Mesendoderm (in vitro differentiated cells): ENCODE data around the gene SLC25A46.
"Not testable (repeated sequence)": the region's sequence is repeated elsewhere in the genome, so short reads cannot be mapped to it uniquely, and the experiment has no call there.

Source experiments
- DNase-seq: peaks from one replicate; pipeline ENCODE4 v3.0.0; 2013
- H2AK5ac ChIP-seq: 2 replicates; pipeline ENCODE4 v1.6.1; 2013; ENCODE audit warnings: low read length, inconsistent platforms
- H2BK120ac ChIP-seq: 2 replicates; pipeline ENCODE4 v1.6.1; 2013; ENCODE audit warnings: low read depth, mild to moderate bottlenecking, low read length, moderate library complexity, mixed read lengths
- H2BK15ac ChIP-seq: replicated peaks from 2 replicates; pipeline ENCODE4 v1.6.1; 2013; ENCODE audit warnings: low read depth, mild to moderate bottlenecking, moderate library complexity
- H2BK5ac ChIP-seq: 2 replicates; pipeline ENCODE4 v1.6.1; 2013; ENCODE audit warnings: low read length, inconsistent platforms
- H3K18ac ChIP-seq: 2 replicates; pipeline ENCODE4 v1.6.1; 2013; ENCODE audit warnings: mild to moderate bottlenecking, low read length, mixed read lengths
- H3K23ac ChIP-seq: one replicate; pipeline ENCODE4 v1.6.1; 2013; ENCODE audit warnings: low read length
- H3K27ac ChIP-seq: 2 replicates; pipeline ENCODE4 v1.5.1; 2013; ENCODE audit warnings: low read depth, mild to moderate bottlenecking, inconsistent platforms, low read length, moderate library complexity
- H3K27me3 ChIP-seq: 2 replicates; pipeline ENCODE4 v1.6.1; 2013; ENCODE audit warnings: low read length, control low read depth, mild to moderate bottlenecking, inconsistent platforms; ENCODE audit not compliant: insufficient read depth, poor library complexity
- H3K36me3 ChIP-seq: 2 replicates; pipeline ENCODE4 v1.6.1; 2013; ENCODE audit warnings: low read length, inconsistent platforms; ENCODE audit not compliant: control insufficient read depth, insufficient read depth
- H3K4ac ChIP-seq: one replicate; pipeline ENCODE4 v1.6.1; 2013; ENCODE audit warnings: low read depth, mild to moderate bottlenecking, low read length, moderate library complexity
- H3K4me1 ChIP-seq: 2 replicates; pipeline ENCODE4 v1.6.1; 2013; ENCODE audit warnings: low read depth, low read length, inconsistent platforms; ENCODE audit not compliant: control insufficient read depth
- H3K4me2 ChIP-seq: 2 replicates; pipeline ENCODE4 v1.6.1; 2013; ENCODE audit warnings: low read length
- H3K4me3 ChIP-seq: 2 replicates; pipeline ENCODE4 v1.5.1; 2013; ENCODE audit warnings: mild to moderate bottlenecking, low read length
- H3K56ac ChIP-seq: one replicate; pipeline ENCODE4 v1.6.1; 2013; ENCODE audit warnings: low read length
- H3K79me1 ChIP-seq: 2 replicates; pipeline ENCODE4 v1.6.1; 2013; ENCODE audit warnings: low read length, inconsistent platforms
- H3K79me2 ChIP-seq: 2 replicates; pipeline ENCODE4 v1.6.1; 2013; ENCODE audit warnings: mild to moderate bottlenecking, low read length; ENCODE audit not compliant: control insufficient read depth, insufficient read depth
- H3K9ac ChIP-seq: 2 replicates; pipeline ENCODE4 v1.6.1; 2013; ENCODE audit warnings: low read length, inconsistent platforms
- H4K5ac ChIP-seq: one replicate; pipeline ENCODE4 v1.6.1; 2013; ENCODE audit warnings: low read length
- H4K8ac ChIP-seq: one replicate; pipeline ENCODE4 v1.6.1; 2013; ENCODE audit warnings: low read depth, mild to moderate bottlenecking, control low read depth, low read length, moderate library complexity
- WGBS: extraction: QIAGEN DNeasy Blood & Tissue Kit; methylation state at CpG from one replicate; pipeline ENCODE4 v1.1.7; 2013; ENCODE audit warnings: low lambda C conversion rate, missing lambda C conversion rate; ENCODE audit not compliant: insufficient coverage; ENCODE audit errors: extremely low coverage; 5-methylcytosine and 5-hydroxymethylcytosine counted together

The SLC25A46 gene

DNA sequence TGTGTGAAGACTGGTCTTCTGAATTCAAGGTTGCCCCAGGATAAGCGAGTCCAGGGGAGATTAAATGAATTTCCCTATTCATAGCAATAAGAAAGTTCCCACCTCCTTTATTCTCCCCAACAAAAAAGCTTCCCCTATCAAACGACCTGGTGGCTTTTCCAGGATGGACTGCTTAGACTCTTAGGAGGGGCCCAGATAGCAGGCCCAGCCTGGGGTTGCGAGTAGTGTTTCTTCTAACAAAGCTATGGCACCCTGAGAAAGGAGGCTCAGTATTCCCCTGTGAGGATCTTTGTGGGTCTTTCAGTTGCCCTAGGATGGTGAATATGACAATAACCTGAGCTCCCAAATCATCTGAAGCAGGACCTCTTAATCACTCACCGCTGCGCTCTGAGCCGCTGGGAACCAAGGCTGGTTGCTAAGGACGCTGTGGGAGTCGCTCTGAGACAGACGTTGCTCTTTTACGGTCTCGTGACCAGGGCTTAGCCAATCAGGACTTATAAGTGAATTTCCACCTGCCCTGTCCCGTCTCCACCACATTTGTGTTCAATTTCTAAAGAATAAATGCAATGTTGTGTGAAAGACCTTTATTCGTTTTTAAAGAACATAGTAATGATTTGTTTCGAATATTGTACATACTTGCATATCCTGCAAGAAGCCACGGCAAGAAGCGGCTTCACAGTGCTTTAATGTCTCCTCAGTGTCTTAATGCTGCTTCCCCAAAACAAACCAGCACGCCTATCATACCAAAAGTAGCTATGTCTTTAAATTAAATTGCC, 12.4 kb upstream of the SLC25A46 start, which contains the start of gene TMEM232:
Gene TMEM232 (minus strand): TSS at position 423 of the 776 bp plus-strand sequence. CDS start 59,319 bp downstream, outside the sequence.
- Histone ChIP-seq H2BK5ac (no peak within 1 kb of the TSS), H2AK5ac (no peak within 1 kb of the TSS), H3K27me3 (no peaks in the 10 kb centered on the region), H3K27ac (no peak within 1 kb of the TSS), H3K79me1 (no peaks in the 10 kb centered on the region), H4K5ac (no peak within 1 kb of the TSS), H3K4me1 (no peaks in the 10 kb centered on the region), H3K79me2 (no peaks in the 10 kb centered on the region), H3K4me2 (peak within 1 kb of the TSS; percentile 46), H3K23ac (no peak within 1 kb of the TSS), H3K18ac (peak within 1 kb of the TSS; percentile 60), H3K36me3 (no peaks in the 10 kb centered on the region), H2BK120ac (no peak within 1 kb of the TSS), H3K9ac (peak within 1 kb of the TSS; percentile 49), H3K4ac (peak within 1 kb of the TSS; percentile 4), H3K56ac (peak within 1 kb of the TSS; percentile 65), H4K8ac (peak within 1 kb of the TSS; percentile 56), H3K4me3 (peak within 1 kb of the TSS; percentile 3), H2BK15ac (no peak within 1 kb of the TSS)
- no CpG with 5 or more reads among the region's 17 CpGs for WGBS
- DNase-seq: peak; percentile 92

DNA sequence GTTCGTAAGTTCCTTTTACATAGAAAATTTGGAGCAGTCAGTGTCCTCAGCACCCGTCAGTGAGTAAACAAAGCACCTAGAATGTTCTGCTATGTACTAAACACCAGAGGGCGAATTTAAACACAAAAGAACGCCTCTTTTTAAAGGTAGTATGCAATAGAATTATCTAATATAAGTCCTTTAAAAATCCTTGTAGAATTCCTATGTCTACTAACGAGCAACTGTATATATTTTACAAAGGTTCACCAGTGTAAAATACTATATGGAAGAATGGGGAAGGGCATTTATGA, 11.8 kb upstream of the SLC25A46 start:
- Histone ChIP-seq H3K18ac (no peak overlapping the region), H3K56ac (no peak overlapping the region), H2BK120ac (no peak overlapping the region), H3K4ac (no peak overlapping the region), H3K79me1 (no peaks in the 10 kb centered on the region), H3K9ac (no peak overlapping the region), H3K23ac (no peak overlapping the region), H3K36me3 (no peaks in the 10 kb centered on the region), H3K4me3 (peak overlapping the region; percentile 3), H3K4me2 (peak overlapping the region; percentile 6), H4K8ac (peak overlapping the region; percentile 56), H3K27ac (no peak overlapping the region), H2BK15ac (no peak overlapping the region), H2AK5ac (no peak overlapping the region), H2BK5ac (no peak overlapping the region), H3K79me2 (no peaks in the 10 kb centered on the region), H3K27me3 (no peaks in the 10 kb centered on the region), H3K4me1 (no peaks in the 10 kb centered on the region), H4K5ac (no peak overlapping the region)
- DNase-seq: no peak
- WGBS: no CpG with 5 or more reads among the region's 5 CpGs

DNA sequence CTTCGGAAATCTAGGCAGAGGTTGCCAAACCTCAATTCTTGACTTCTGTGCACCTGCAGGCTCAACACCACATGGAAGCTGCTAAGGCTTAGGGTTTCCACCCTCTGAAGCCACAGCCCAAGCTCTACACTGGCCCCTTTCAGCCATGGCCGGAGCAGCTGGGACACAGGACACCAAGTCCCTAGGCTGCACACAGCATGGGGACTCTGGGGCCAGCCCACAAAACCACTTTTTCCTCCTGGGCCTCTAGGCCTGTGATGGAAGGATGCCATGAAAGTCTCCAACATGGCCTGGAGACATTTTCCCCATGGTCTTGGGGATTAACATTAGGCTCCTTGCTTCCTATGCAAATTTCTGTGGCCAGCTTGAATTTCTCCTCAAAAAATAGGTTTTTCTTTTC, 7.3 kb upstream of the SLC25A46 start:
- WGBS: no CpG with 5 or more reads among the region's 2 CpGs
- H3K18ac ChIP-seq, H3K56ac ChIP-seq, H3K27me3 ChIP-seq, H4K8ac ChIP-seq, H3K4me3 ChIP-seq, H2BK15ac ChIP-seq, H3K79me2 ChIP-seq, H2AK5ac ChIP-seq, H3K4me2 ChIP-seq, H3K4me1 ChIP-seq, H3K79me1 ChIP-seq, H2BK120ac ChIP-seq, H3K36me3 ChIP-seq, H3K9ac ChIP-seq, DNase-seq, H3K27ac ChIP-seq, H2BK5ac ChIP-seq, H3K4ac ChIP-seq, H3K23ac ChIP-seq, H4K5ac ChIP-seq: not testable (repeated sequence)

DNA sequence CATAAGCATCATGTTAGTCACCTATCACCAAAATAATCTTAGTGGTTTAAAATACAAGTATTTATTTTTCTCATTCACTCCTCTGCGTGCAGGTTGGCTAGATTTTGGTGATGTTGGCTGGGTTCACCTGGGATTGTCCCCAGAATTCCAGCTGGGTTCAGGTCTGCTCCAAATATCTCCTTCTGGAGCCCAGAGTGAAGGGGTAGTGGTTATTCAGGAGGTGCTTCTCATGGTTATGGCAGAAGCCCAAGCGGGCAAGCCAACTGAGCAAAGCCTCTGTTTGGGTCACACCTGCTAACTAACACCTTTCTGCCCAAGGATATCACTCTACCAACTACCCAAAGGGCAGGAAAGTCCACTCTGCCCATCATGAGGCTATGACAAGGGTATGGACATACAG, 4.7 kb upstream of the SLC25A46 start:
- H3K4ac ChIP-seq: no peak overlapping the region
- no peak overlapping the region for H3K27ac ChIP-seq
- no peak for DNase-seq
- H3K9ac ChIP-seq: no peak overlapping the region
- no peak overlapping the region for H4K8ac ChIP-seq
- H4K5ac ChIP-seq: no peak overlapping the region
- H3K79me2 ChIP-seq: no peaks in the 10 kb centered on the region
- no peak overlapping the region for H2AK5ac ChIP-seq
- H3K79me1 ChIP-seq: no peaks in the 10 kb centered on the region
- H3K36me3 ChIP-seq: no peaks in the 10 kb centered on the region
- no peak overlapping the region for H3K4me2 ChIP-seq
- no peak overlapping the region for H3K56ac ChIP-seq
- H3K27me3 ChIP-seq: no peaks in the 10 kb centered on the region
- no peak overlapping the region for H2BK120ac ChIP-seq
- whole genome bisulfite sequencing: no CpG with 5 or more reads among the region's 2 CpGs
- H2BK5ac ChIP-seq: no peak overlapping the region
- H2BK15ac ChIP-seq: no peak overlapping the region
- H3K23ac ChIP-seq: no peak overlapping the region
- no peak overlapping the region for H3K18ac ChIP-seq
- no peak overlapping the region for H3K4me3 ChIP-seq
- no peaks in the 10 kb centered on the region for H3K4me1 ChIP-seq

DNA sequence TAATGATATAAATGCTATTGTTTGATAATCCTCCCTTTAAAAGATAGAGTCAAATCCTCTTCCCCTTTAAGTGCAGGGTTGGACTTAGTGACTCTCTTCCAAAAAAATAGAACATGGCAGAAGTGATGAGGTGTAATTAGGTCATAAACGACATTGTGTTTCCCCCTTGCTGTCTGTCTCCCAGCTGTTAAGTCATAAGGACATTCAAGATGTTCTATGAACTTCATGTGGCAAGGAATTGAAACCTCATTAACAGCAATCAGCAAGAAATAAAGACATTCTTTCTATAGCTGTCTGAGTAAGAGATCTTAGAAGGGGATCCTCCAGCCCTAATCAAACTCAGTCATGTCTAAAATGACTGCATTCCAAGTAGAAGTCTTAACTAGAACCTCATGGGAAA, 3.3 kb upstream of the SLC25A46 start:
- no peak overlapping the region for H3K56ac ChIP-seq
- no peak overlapping the region for H4K8ac ChIP-seq
- no CpG with 5 or more reads among the region's 1 CpG for WGBS
- no peak overlapping the region for H3K4me2 ChIP-seq
- no peak overlapping the region for H3K9ac ChIP-seq
- H4K5ac ChIP-seq: no peak overlapping the region
- H3K23ac ChIP-seq: no peak overlapping the region
- no peaks in the 10 kb centered on the region for H3K4me1 ChIP-seq
- no peak overlapping the region for H3K4ac ChIP-seq
- no peak for DNase-seq
- no peak overlapping the region for H2BK5ac ChIP-seq
- H3K27ac ChIP-seq: no peak overlapping the region
- no peak overlapping the region for H2AK5ac ChIP-seq
- no peak overlapping the region for H2BK15ac ChIP-seq
- no peaks in the 10 kb centered on the region for H3K79me2 ChIP-seq
- no peaks in the 10 kb centered on the region for H3K27me3 ChIP-seq
- H2BK120ac ChIP-seq: no peak overlapping the region
- H3K36me3 ChIP-seq: no peaks in the 10 kb centered on the region
- H3K18ac ChIP-seq: no peak overlapping the region
- no peaks in the 10 kb centered on the region for H3K79me1 ChIP-seq
- H3K4me3 ChIP-seq: no peak overlapping the region

DNA sequence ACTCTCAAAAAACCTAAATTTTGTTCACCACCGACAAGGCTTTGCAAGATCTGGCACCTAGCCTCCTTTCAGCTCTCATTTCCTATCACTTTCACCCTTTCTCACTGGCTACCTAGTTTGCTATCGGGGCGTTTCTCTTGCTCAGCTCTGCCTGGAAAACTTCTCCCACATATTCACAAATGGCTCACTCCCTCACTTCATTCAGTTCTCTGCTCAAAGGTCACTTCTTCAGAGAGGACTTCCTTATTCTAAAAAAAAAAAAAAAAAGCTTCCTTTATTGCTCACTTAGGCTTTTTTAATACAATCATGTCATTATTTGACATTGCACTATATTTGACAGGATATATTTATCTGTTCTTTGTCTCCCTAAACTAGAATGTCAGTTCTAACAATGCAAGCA, 2.1 kb upstream of the SLC25A46 start:
- Histone ChIP-seq H3K4me1 (no peaks in the 10 kb centered on the region), H2AK5ac (no peak overlapping the region), H4K5ac (no peak overlapping the region), H3K4ac (no peak overlapping the region), H3K79me2 (no peaks in the 10 kb centered on the region), H2BK5ac (no peak overlapping the region), H3K4me3 (no peak overlapping the region), H3K4me2 (no peak overlapping the region), H3K18ac (no peak overlapping the region), H3K56ac (no peak overlapping the region), H2BK15ac (no peak overlapping the region), H3K27ac (no peak overlapping the region), H3K23ac (no peak overlapping the region), H2BK120ac (no peak overlapping the region), H3K79me1 (no peaks in the 10 kb centered on the region), H4K8ac (no peak overlapping the region), H3K27me3 (no peaks in the 10 kb centered on the region), H3K9ac (no peak overlapping the region), H3K36me3 (no peaks in the 10 kb centered on the region)
- WGBS: no CpG with 5 or more reads among the region's 3 CpGs
- no peak for DNase-seq
